ENCODE data around the gene FLRT2.
A peak's percentile ranks its signal among the peaks of the same experiment; 100 is the strongest.

The FLRT2 gene

GRCh38 chr14:85601690-85602089 is 71.7 kb downstream of the FLRT2 start:
- in situ Hi-C loops (cut with HindIII; ENCODE audit: low pct_ligation_motif_present, low sequenced_read_pairs), result no loop called here
- H3K27me3 ChIP-seq (replicated peaks), result no peaks in the 10 kb centered on the region
- no peak for DNase-seq
- H3K4me3 ChIP-seq (ENCODE audit: low read depth, low read length), result no peak overlapping the region
- no peak overlapping the region for H3K27ac ChIP-seq
- H3K36me3 ChIP-seq (replicated peaks), result no peaks in the 10 kb centered on the region
- no peak for TF ChIP-seq CTCF (IDR thresholded peaks at IDR 0.05; ENCODE audit: low read depth, low read length, missing control alignments)

GRCh38 chr14:85602345-85602744 is 72.4 kb downstream of the FLRT2 start:
- H3K27me3 ChIP-seq (replicated peaks), result no peaks in the 10 kb centered on the region
- TF ChIP-seq CTCF (IDR thresholded peaks at IDR 0.05; ENCODE audit: low read depth, low read length, missing control alignments), result no peak
- in situ Hi-C loops (cut with HindIII; ENCODE audit: low pct_ligation_motif_present, low sequenced_read_pairs), result no loop called here
- H3K36me3 ChIP-seq (replicated peaks), result no peaks in the 10 kb centered on the region
- no peak overlapping the region for H3K4me3 ChIP-seq (ENCODE audit: low read depth, low read length)
- DNase-seq, result no peak
- no peak overlapping the region for H3K27ac ChIP-seq

- no peak for TF ChIP-seq CTCF (IDR thresholded peaks at IDR 0.05; ENCODE audit: low read depth, low read length, missing control alignments)
Observed at GRCh38 chr14:85604021-85604420, 74.1 kb downstream of the FLRT2 start.

GRCh38 chr14:85604714-85605113 is 74.8 kb downstream of the FLRT2 start:
- H3K36me3 ChIP-seq (replicated peaks), result no peaks in the 10 kb centered on the region
- TF ChIP-seq CTCF (IDR thresholded peaks at IDR 0.05; ENCODE audit: low read depth, low read length, missing control alignments), result no peak
- no peak for DNase-seq
- H3K27me3 ChIP-seq (replicated peaks), result no peaks in the 10 kb centered on the region
- in situ Hi-C loops (cut with HindIII; ENCODE audit: low pct_ligation_motif_present, low sequenced_read_pairs), result no loop called here
- H3K27ac ChIP-seq, result no peak overlapping the region
- H3K4me3 ChIP-seq (ENCODE audit: low read depth, low read length), result no peak overlapping the region

More at GRCh38 chr14:85604021-85604420, 74.1 kb downstream of the FLRT2 start:
- Histone ChIP-seq H3K36me3 (replicated peaks) (no peaks in the 10 kb centered on the region), H3K27me3 (replicated peaks) (no peaks in the 10 kb centered on the region), H3K4me3 (ENCODE audit: low read depth, low read length) (no peak overlapping the region), H3K27ac (no peak overlapping the region)
- in situ Hi-C loops (cut with HindIII; ENCODE audit: low pct_ligation_motif_present, low sequenced_read_pairs), result no loop called here
- no peak for DNase-seq

- Histone ChIP-seq H3K27me3 (replicated peaks) (no peaks in the 10 kb centered on the region), H3K4me3 (ENCODE audit: low read depth, low read length) (no peak overlapping the region), H3K36me3 (replicated peaks) (no peaks in the 10 kb centered on the region), H3K27ac (peak overlapping the region; percentile 25)
- in situ Hi-C loops (cut with HindIII; ENCODE audit: low pct_ligation_motif_present, low sequenced_read_pairs), result no loop called here
- no peak for TF ChIP-seq CTCF (IDR thresholded peaks at IDR 0.05; ENCODE audit: low read depth, low read length, missing control alignments)
- peak; percentile 69 for DNase-seq
Observed at GRCh38 chr14:85607651-85608081, 77.7 kb downstream of the FLRT2 start.

- H3K4me3 ChIP-seq (ENCODE audit: low read depth, low read length), result no peak overlapping the region
- H3K27ac ChIP-seq, result no peak overlapping the region
- H3K27me3 ChIP-seq (replicated peaks), result no peaks in the 10 kb centered on the region
- H3K36me3 ChIP-seq (replicated peaks), result no peaks in the 10 kb centered on the region
- no peak for DNase-seq
- in situ Hi-C loops (cut with HindIII; ENCODE audit: low pct_ligation_motif_present, low sequenced_read_pairs), result no loop called here
- no peak for TF ChIP-seq CTCF (IDR thresholded peaks at IDR 0.05; ENCODE audit: low read depth, low read length, missing control alignments)
Observed at GRCh38 chr14:85613496-85613895, 83.6 kb downstream of the FLRT2 start.

Measured in brain microvascular endothelial cell (primary cell).